Esophagus squamous epithelium (tissue), 5 donors: ENCODE results near the gene FNBP1L. TPM values are rescaled to one million over a fixed set of nuclear protein-coding genes. Genes with fewer than 3 reads are reported as not detected.

Experiments
- DNase-seq: peaks from one replicate; lab custom pipeline; 2025; lab: John Stamatoyannopoulos, UW
- H3K27ac ChIP-seq, 4 donors: fragments of 200-600 bp; sonication (generic); one replicate each; pipeline ENCODE4 v1.5.1; 2016 to 2019; ENCODE audit warnings: mild to moderate bottlenecking in 1 of 4
- H3K27me3 ChIP-seq, 4 donors: fragments of 200-600 bp; sonication (generic); 1 replicate in 3 of 4; 2 replicates in 1 of 4; pipeline versions ENCODE4 v1.5.1 to v1.6.0; 2017 to 2021; ENCODE audit warnings: antibody characterized with exemption in 1 of 4
- H3K36me3 ChIP-seq, 3 donors: fragments of 200-600 bp; sonication (generic); one replicate each; pipeline ENCODE4 v1.5.1; 2016 to 2019
- H3K4me1 ChIP-seq, 3 donors: fragments of 200-600 bp; sonication (generic); one replicate each; pipeline ENCODE4 v1.5.1; 2017 to 2019
- H3K4me3 ChIP-seq, 4 donors: fragments of 200-600 bp; sonication (generic); 1 replicate in 3 of 4; 2 replicates in 1 of 4; pipeline ENCODE4 v1.5.1; 2016 to 2019; ENCODE audit warnings: mild to moderate bottlenecking in 2 of 4, moderate library complexity in 1 of 4
- H3K9me3 ChIP-seq, 3 donors: fragments of 200-600 bp; sonication (generic); one replicate each; pipeline ENCODE4 v1.5.1; 2016 to 2019
- POLR2A ChIP-seq, 4 donors: fragments of 450-650 bp; IDR thresholded peaks; one replicate each; pipeline ENCODE4 v1.6.1; 2017; ENCODE audit warnings: antibody characterized with exemption in 4 of 4, mild to moderate bottlenecking in 4 of 4, moderate library complexity in 3 of 4
- WGBS, 2 donors: methylation state at CpG; one replicate each; pipeline ENCODE4 v1.1.5; 2018; 5-methylcytosine and 5-hydroxymethylcytosine counted together
- intact Hi-C: fragments of 100-400 bp; cut with DNase I; formaldehyde crosslinking; loops from one replicate; pipeline ENCODE4 v1.15.0; 2022
- total RNA-seq, 4 donors: library from RNA; depleted of rRNA; stranded (reverse); fragments of >200 nt; gene quantifications; one replicate each; pipeline ENCODE4 v1.1.0, GENCODE V29; 2016
- TF ChIP-seq, protein P1 (sequence below), 6 experiments: fragments of 450-650 bp in 4 of 6; fragments of 200-600 bp in 2 of 6; sonication (generic) in 2 of 6; IDR thresholded peaks; one replicate each; pipeline ENCODE4 v1.5.1; 2016 to 2019; ENCODE audit warnings: antibody characterized with exemption in 6 of 6, mild to moderate bottlenecking in 4 of 6, moderate library complexity in 4 of 6
- donor health status: DM: yes; HTN: yes; CAD: no.

The FNBP1L gene
- total RNA-seq, 4 donors from 2014 or later, result 7.5 to 14.2 (median 9.0) TPM

DNA sequence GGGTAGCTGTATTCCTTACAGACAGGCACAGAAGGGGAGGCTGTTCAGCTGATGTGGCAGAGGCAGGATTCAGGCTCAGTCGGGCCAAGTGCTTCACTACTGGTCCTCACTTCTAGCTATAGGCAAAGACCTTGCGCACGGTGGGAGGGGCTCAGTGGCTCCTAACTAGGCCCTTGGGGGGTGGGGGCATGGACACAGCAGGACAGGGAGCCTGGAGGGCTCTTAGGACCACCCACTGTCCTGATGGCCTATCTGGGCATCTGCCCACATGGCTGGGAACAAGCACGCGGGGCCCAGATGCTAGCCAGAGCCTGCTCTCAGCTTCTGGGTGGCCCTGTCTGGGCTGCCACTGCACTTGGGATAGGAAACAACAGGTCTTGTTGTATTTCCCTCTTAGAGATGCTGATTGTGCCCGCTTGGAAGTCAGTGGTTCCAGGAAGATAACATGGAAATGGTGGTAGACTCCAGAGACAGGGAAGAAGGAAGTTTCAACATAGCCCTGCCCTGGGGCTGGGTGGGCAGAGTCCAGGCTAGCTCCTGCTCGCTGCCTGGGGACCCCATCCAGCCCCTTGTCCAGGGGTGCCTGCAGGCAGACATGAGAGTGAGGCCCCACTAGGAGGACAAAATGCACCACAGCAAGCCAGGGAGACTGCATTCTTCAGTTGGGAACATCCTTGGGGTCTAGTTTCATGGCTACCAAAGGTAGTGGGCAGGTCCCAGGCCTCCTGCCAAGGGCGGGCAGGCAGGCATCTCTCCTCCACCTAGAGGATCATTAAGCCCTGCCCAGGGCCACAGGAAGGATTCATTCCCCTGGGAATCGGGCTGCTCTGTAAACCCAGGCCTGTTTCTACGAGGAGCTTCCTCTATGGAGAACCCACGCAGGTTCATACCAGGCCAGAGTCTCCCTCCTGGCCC lies 131.2 kb downstream of the FNBP1L start:
- H3K9me3 ChIP-seq, result no peaks in the 10 kb centered on the region
- WGBS, 2 donors, result 82 to 94% methylated on average over 3 of the region's 11 CpGs
- intact Hi-C loops, result no loop called here
- no peaks in the 10 kb centered on the region for H3K27me3 ChIP-seq
- peaks cover 0 to 82% (median 0%) of the 10 kb centered on the region in 3 donors for H3K36me3 ChIP-seq
- no peak for DNase-seq
- no peak overlapping the region for H3K4me3 ChIP-seq
- TF ChIP-seq, protein P1, sequence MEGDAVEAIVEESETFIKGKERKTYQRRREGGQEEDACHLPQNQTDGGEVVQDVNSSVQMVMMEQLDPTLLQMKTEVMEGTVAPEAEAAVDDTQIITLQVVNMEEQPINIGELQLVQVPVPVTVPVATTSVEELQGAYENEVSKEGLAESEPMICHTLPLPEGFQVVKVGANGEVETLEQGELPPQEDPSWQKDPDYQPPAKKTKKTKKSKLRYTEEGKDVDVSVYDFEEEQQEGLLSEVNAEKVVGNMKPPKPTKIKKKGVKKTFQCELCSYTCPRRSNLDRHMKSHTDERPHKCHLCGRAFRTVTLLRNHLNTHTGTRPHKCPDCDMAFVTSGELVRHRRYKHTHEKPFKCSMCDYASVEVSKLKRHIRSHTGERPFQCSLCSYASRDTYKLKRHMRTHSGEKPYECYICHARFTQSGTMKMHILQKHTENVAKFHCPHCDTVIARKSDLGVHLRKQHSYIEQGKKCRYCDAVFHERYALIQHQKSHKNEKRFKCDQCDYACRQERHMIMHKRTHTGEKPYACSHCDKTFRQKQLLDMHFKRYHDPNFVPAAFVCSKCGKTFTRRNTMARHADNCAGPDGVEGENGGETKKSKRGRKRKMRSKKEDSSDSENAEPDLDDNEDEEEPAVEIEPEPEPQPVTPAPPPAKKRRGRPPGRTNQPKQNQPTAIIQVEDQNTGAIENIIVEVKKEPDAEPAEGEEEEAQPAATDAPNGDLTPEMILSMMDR (IDR thresholded peaks at IDR 0.05), result no peak
- TF ChIP-seq POLR2A (IDR thresholded peaks at IDR 0.05), result no peak
- H3K27ac ChIP-seq, result peak overlapping the region; percentile 54 to 79 (median 70)
- H3K4me1 ChIP-seq, result peaks cover 0 to 44% (median 15%) of the 10 kb centered on the region in 3 donors

GRCh38 chr1:93579891-93580290 lies 132.0 kb downstream of the FNBP1L start:
- H3K4me1 ChIP-seq, result peaks cover 0 to 51% (median 20%) of the 10 kb centered on the region in 3 donors
- no peak for DNase-seq
- TF ChIP-seq, protein P1 (IDR thresholded peaks at IDR 0.05), result no peak
- no peak for TF ChIP-seq POLR2A (IDR thresholded peaks at IDR 0.05)

GRCh38 chr1:93581917-93582850 lies 134.3 kb downstream of the FNBP1L start:
- Histone ChIP-seq H3K4me1 (peaks cover 0 to 46% (median 27%) of the 10 kb centered on the region in 3 donors), H3K36me3 (peaks cover 0 to 59% (median 0%) of the 10 kb centered on the region in 3 donors), H3K4me3 (no peak overlapping the region), H3K27ac (no peak overlapping the region), H3K27me3 (no peaks in the 10 kb centered on the region), H3K9me3 (no peaks in the 10 kb centered on the region)
- TF ChIP-seq POLR2A (IDR thresholded peaks at IDR 0.05), result no peak
- TF ChIP-seq, protein P1 (IDR thresholded peaks at IDR 0.05), result no peak
- DNase-seq, result no peak
- WGBS, 2 donors, result 92 to 94% methylated on average over 7 to 12 of the region's 23 CpGs
- intact Hi-C loops, result no loop called here

More at GRCh38 chr1:93579891-93580290, 132.0 kb downstream of the FNBP1L start:
- intact Hi-C loops, result no loop called here
- Histone ChIP-seq H3K36me3 (peaks cover 0 to 75% (median 0%) of the 10 kb centered on the region in 3 donors), H3K27me3 (no peaks in the 10 kb centered on the region), H3K9me3 (no peaks in the 10 kb centered on the region), H3K27ac (peak overlapping the region; percentile 54 to 79 (median 70)), H3K4me3 (no peak overlapping the region)
- 48% methylated on average over 5 of the region's 5 CpGs for WGBS, 2 donors

- peak overlapping the region; percentile 38 to 76 (median 66) for H3K27ac ChIP-seq
- no peaks in the 10 kb centered on the region for H3K9me3 ChIP-seq
- no peaks in the 10 kb centered on the region for H3K27me3 ChIP-seq
- WGBS, 2 donors, result 65 to 67% methylated on average over 5 to 9 of the region's 9 CpGs
- TF ChIP-seq POLR2A (IDR thresholded peaks at IDR 0.05), result no peak
- TF ChIP-seq, protein P1 (IDR thresholded peaks at IDR 0.05), result no peak
- intact Hi-C loops, result no loop called here
- DNase-seq, result no peak
- H3K36me3 ChIP-seq, result peaks cover 0 to 70% (median 0%) of the 10 kb centered on the region in 3 donors
- peaks cover 0 to 36% (median 21%) of the 10 kb centered on the region in 3 donors for H3K4me1 ChIP-seq
- peak overlapping the region in 2 of 4 donors; percentile 23 to 24 for H3K4me3 ChIP-seq
Observed at GRCh38 chr1:93584261-93585003, 136.5 kb downstream of the FNBP1L start.
